ENCODE data around the gene SPX. TPM values are rescaled to one million over a fixed set of nuclear protein-coding genes. Genes with fewer than 3 reads are reported as not detected.
A peak's percentile ranks its signal among the peaks of the same experiment; 100 is the strongest.

The SPX gene
- total RNA-seq, 2 donors from 2014 or later = 5.6 to 8.3 TPM

DNA sequence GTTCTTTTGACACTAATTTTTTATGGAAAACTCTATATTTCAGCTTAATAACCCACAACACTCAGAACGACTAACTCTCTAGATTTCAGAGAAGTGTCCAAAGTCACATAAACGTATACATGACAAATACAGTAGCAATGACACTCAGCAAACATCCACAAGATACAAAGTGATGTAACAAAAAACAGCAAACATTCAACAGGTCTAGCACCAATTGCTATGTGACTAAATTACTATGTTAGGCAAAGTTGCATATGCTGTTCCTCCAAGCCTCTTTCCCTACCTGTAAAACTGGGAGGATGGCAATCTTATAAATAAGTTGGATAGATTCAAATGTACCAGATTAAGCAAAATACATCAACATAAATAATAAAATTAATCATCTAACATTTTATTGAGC, 26.3 kb upstream of the SPX start:
- Histone ChIP-seq H3K4me1 (peaks cover 0 to 45% of the 10 kb centered on the region in 2 donors), H3K27ac (no peak overlapping the region), H3K27me3 (no peaks in the 10 kb centered on the region), H3K36me3 (peaks cover 14% of the 10 kb centered on the region), H3K4me3 (no peak overlapping the region), H3K9me3 (no peaks in the 10 kb centered on the region)
- TF ChIP-seq, protein P1, sequence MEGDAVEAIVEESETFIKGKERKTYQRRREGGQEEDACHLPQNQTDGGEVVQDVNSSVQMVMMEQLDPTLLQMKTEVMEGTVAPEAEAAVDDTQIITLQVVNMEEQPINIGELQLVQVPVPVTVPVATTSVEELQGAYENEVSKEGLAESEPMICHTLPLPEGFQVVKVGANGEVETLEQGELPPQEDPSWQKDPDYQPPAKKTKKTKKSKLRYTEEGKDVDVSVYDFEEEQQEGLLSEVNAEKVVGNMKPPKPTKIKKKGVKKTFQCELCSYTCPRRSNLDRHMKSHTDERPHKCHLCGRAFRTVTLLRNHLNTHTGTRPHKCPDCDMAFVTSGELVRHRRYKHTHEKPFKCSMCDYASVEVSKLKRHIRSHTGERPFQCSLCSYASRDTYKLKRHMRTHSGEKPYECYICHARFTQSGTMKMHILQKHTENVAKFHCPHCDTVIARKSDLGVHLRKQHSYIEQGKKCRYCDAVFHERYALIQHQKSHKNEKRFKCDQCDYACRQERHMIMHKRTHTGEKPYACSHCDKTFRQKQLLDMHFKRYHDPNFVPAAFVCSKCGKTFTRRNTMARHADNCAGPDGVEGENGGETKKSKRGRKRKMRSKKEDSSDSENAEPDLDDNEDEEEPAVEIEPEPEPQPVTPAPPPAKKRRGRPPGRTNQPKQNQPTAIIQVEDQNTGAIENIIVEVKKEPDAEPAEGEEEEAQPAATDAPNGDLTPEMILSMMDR (IDR thresholded peaks at IDR 0.05) = no peak
- no peak for DNase-seq (ENCODE audit: low spot score)

DNA sequence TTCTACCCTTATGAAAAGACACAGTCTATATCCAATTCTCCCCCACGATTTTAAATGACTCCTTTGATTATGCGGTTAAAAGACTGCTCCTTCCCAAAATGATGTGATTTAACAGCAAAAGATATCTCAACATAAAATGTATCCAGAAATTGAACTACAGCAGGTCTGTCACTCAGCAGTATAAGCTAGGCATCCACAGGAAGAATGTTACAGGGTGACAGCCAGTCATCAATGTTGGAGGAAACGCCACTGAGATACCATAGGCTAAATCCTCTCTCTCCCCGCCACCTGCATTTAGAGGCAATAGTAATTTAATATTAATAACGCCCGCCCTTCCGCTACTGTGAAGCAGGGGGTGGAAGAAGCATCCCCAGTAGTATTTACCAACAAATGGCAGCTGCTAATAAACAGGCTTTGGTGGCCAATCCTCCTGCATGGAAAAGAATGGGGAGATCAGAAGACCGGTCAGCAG, 25.3 kb upstream of the SPX start:
- H3K4me3 ChIP-seq = peak overlapping the region; percentile 92 to 98
- H3K36me3 ChIP-seq = peaks cover 7% of the 10 kb centered on the region
- no peaks in the 10 kb centered on the region for H3K27me3 ChIP-seq
- no peaks in the 10 kb centered on the region for H3K9me3 ChIP-seq
- H3K4me1 ChIP-seq = peaks cover 0 to 50% of the 10 kb centered on the region in 2 donors
- H3K27ac ChIP-seq = peak overlapping the region; percentile 91 to 93
- no peak for DNase-seq (ENCODE audit: low spot score)
- TF ChIP-seq, protein P1 (IDR thresholded peaks at IDR 0.05) = no peak

DNA sequence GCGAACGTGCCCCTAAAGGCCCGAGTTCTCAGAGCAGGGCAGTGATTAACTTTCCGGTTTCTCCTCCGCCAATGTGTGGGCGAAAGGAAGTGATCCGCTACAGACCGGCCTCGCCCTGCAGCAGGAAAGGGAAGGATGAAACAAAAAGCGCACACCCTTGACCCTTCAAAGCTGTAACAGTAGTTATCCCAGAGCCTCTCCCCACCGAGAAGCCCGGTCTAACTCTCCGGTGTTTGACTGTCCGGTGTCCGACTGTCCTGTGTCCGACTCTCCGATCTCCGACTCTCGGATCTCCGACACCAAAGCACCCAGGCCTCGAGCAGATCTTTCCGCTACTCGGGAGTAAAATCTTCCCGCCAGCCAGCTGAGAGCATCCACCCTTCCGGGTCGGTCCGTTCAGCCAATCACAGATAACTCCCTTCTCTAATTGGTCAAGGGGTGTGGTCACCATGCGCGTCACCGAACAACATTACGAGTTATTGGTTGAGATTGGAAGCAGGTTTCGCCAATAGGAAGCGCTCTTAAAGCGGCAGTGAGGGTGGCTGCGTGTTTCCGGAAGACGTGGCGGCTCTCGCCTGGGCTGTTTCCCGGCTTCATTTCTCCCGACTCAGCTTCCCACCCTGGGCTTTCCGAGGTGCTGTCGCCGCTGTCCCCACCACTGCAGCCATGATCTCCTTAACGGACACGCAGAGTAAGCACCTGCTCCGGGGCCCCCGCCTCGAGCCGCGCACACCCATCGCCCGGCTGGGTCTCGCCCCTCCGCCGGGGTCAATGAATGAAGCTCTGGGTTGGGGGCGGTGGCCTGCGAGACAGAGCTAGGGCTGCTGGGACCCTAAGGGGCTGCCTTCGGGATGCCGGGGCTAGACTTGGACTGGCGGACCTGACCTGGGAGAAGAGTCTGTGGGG, 24.6 kb upstream of the SPX start, which contains the start of the genes GOLT1B and RECQL:
GOLT1B (plus strand) TSS at position 532 of the 906 bp plus-strand sequence; CDS start at position 667, 135 bp downstream.
RECQL (minus strand) TSS at position 378 of the 906 bp plus-strand sequence. CDS start 2,065 bp downstream, outside the sequence.
- Histone ChIP-seq H3K4me3 (peak within 1 kb of the TSS; percentile 92 to 98), H3K36me3 (no peaks in the 10 kb centered on the region), H3K27ac (peak within 1 kb of the TSS; percentile 91 to 93), H3K27me3 (no peaks in the 10 kb centered on the region), H3K4me1 (peaks cover 0 to 54% of the 10 kb centered on the region in 2 donors), H3K9me3 (no peaks in the 10 kb centered on the region)
- TF ChIP-seq, protein P1 (IDR thresholded peaks at IDR 0.05) = no peak
- DNase-seq (ENCODE audit: low spot score) = peak; percentile 99

DNA sequence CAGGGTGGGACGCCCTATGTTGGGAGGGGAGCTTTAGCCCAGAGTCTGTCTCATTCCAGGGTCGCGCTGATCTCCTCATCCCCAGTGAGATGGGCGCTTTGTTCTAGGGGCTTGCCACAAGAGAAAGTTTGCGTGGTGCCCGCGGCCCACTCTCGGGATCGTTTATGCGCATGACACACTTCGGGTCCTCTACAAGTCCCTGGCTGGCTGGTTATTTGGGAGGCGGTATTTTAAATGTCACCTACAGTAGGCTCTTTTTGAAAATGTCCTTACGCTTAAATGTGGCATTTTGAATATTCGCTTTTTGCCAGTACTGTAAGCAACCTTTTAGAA, 24.0 kb upstream of the SPX start:
- H3K9me3 ChIP-seq = no peaks in the 10 kb centered on the region
- TF ChIP-seq, protein P1 (IDR thresholded peaks at IDR 0.05) = no peak
- no peaks in the 10 kb centered on the region for H3K36me3 ChIP-seq
- no peaks in the 10 kb centered on the region for H3K27me3 ChIP-seq
- H3K4me3 ChIP-seq = peak overlapping the region; percentile 92 to 98
- H3K27ac ChIP-seq = peak overlapping the region; percentile 91 to 93
- no peak for DNase-seq (ENCODE audit: low spot score)
- H3K4me1 ChIP-seq = peaks cover 0 to 54% of the 10 kb centered on the region in 2 donors

DNA sequence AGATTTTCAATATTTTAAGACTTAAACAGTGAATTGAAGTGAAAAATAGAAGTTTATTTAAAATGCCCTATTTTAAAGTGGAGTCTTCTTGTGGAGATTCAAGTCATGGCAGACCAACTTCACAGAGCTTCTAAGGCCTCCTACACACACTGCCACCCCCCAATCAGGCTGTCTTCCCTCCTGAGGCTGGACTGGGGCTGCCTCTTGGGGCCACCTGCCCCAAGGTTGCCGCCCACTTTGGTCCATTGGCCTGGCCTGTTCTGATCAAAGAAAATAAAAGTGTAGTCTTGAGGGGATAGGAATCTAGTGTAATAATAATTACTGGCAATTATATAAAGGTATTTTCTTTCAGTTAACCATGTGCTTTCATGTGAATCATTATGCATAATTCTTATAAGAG, 23.2 kb upstream of the SPX start:
- TF ChIP-seq, protein P1 (IDR thresholded peaks at IDR 0.05) = no peak
- Histone ChIP-seq H3K4me1 (peaks cover 0 to 54% of the 10 kb centered on the region in 2 donors), H3K9me3 (no peaks in the 10 kb centered on the region), H3K36me3 (peaks cover 3% of the 10 kb centered on the region), H3K27ac (peak overlapping the region in 1 of 2 donors; percentile 93), H3K27me3 (no peaks in the 10 kb centered on the region), H3K4me3 (peak overlapping the region; percentile 92 to 98)
- DNase-seq (ENCODE audit: low spot score) = no peak

Measured in right atrium auricular region (tissue), 2 donors.